Chondrocyte (in vitro differentiated cells): Measurements from ENCODE around the gene GALNT9. TPM values are rescaled to one million over a fixed set of nuclear protein-coding genes. Genes with fewer than 3 reads are reported as not detected.

Experiments used
- DNase-seq: peaks from one replicate; pipeline ENCODE4 v3.0.0; 2021; ENCODE audit warnings: mixed read lengths, low spot score
- H3K27ac Mint-ChIP-seq: one replicate; pipeline ENCODE4 v1.8.0; 2021; ENCODE audit warnings: mild to moderate bottlenecking, moderate library complexity, mixed read lengths; ENCODE audit not compliant: unreplicated experiment
- H3K27me3 Mint-ChIP-seq: 2 replicates; pipeline ENCODE4 v1.8.0; 2021; ENCODE audit warnings: low read depth, mixed read lengths
- H3K36me3 Mint-ChIP-seq: 2 replicates; pipeline ENCODE4 v1.8.0; 2021; ENCODE audit warnings: low read depth, mixed read lengths
- H3K4me1 Mint-ChIP-seq: 2 replicates; pipeline ENCODE4 v1.8.0; 2021; ENCODE audit warnings: low read depth, mild to moderate bottlenecking, mixed read lengths
- H3K4me3 Mint-ChIP-seq: one replicate; pipeline ENCODE4 v1.8.0; 2021; ENCODE audit warnings: mild to moderate bottlenecking, moderate library complexity, mixed read lengths; ENCODE audit not compliant: unreplicated experiment
- H3K9me3 Mint-ChIP-seq: 2 replicates; pipeline ENCODE4 v1.8.0; 2021; ENCODE audit warnings: low read depth, mixed read lengths
- CTCF ChIP-seq: fragments of 200-600 bp; sonication (generic); IDR thresholded peaks from 2 replicates; pipeline ENCODE4 v1.5.0; 2021; ENCODE audit warnings: antibody characterized with exemption, mild to moderate bottlenecking, moderate library complexity
- total RNA-seq: library from RNA; stranded (reverse); gene quantifications from 3 replicates; pipeline ENCODE4 v1.2.1, GENCODE V29; 2021

The GALNT9 gene
- total RNA-seq, 1 donor from 2014 or later: not detected

GRCh38 chr12:132330549-132330881 is 1.1 kb upstream of the GALNT9 start:
- Mint-ChIP-seq H3K27me3 (peaks cover 41% of the 10 kb centered on the region), H3K36me3 (no peaks in the 10 kb centered on the region), H3K4me1 (peaks cover 10% of the 10 kb centered on the region), H3K9me3 (no peaks in the 10 kb centered on the region), H3K27ac (no peak overlapping the region), H3K4me3 (peak overlapping the region; percentile 1)
- no peak for DNase-seq
- no peak for TF ChIP-seq CTCF

DNA sequence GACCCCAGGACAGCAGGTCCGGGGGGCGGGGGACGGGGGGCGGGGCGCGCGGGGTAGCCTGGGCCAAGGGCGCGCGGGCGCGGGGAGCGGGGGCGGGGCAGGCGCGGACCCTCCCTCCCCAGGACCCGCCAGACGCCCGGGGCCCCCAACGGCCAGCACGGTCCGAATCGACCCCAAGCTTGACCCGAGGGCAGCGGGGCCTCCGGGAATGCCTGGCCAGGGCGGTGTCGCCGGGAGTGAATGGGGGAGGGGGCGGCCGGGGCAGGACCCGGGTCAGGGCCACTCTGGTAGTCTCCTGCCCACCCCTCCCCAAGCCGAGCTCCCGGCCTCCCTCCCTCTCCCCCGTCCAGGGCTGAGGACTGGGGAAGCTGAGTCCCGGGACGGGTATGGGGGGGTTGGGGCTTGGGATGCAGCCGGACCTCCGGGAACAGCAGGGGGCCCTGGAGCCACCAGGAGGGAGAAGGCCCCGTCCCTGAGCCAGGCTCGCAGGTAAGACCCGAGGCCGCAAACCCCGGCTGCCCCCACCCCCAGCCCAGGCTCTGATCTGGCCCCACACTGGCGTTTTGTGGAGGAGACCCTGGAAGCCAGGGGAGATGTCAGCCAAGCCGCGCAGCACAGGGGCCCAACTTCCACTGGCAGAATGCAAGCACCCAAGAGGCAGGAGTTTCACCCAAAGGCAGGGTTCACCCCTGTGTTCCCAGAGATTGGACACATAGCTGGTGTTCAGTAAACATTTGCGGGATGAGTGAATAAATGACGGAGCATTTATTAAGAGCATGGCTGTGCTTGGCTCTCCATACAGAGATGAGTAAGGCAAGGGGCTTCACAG is 545 bp upstream of the GALNT9 start:
- Mint-ChIP-seq H3K36me3 (no peaks in the 10 kb centered on the region), H3K4me1 (peaks cover 10% of the 10 kb centered on the region), H3K27ac (no peak overlapping the region), H3K27me3 (peaks cover 40% of the 10 kb centered on the region), H3K9me3 (no peaks in the 10 kb centered on the region), H3K4me3 (no peak overlapping the region)
- DNase-seq: no peak
- no peak for TF ChIP-seq CTCF

DNA sequence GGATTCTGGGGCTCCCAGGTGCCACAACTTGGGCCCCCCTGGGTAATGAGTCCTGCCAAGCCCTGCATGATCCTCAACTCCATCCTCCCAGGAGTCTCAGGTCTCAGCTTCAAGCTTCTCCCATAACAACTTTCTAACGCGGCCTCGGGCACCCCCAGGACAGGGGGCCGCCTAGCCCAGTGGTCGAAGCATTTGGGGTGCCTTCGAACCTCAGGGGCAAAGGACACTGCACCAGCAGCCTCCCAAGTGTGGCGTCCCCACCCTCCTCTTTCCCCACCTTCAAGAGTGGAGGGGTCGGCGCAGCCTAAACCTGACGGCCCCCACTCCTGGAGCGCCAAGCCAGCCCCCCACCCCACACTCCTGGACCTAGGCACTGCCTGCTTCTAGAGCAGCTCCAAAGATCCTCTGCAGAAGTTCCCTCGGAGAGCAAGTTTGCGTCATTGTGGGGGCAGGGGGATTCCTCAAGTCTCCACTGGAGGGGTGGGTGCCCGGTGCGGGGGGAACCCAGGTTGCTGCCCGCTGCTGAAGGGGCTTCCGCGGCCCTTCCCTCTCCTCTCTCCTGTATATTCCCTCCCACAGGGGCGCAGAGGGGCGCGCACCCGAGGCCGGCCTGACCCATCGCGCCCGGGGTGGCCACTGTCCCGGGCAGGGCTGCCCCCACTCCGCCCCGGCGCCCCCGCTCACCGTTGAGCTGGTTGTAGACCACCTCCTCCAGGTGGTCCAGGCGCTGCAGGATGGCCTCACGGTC is 933 bp downstream of the GALNT9 start:
- no peaks in the 10 kb centered on the region for H3K36me3 Mint-ChIP-seq
- H3K27ac Mint-ChIP-seq: no peak overlapping the region
- H3K4me1 Mint-ChIP-seq: peaks cover 11% of the 10 kb centered on the region
- no peak overlapping the region for H3K4me3 Mint-ChIP-seq
- peaks cover 38% of the 10 kb centered on the region for H3K27me3 Mint-ChIP-seq
- peak; percentile 52 for DNase-seq
- TF ChIP-seq CTCF: no peak
- no peaks in the 10 kb centered on the region for H3K9me3 Mint-ChIP-seq

GRCh38 chr12:132327336-132328171 is 1.8 kb downstream of the GALNT9 start:
- Mint-ChIP-seq H3K36me3 (no peaks in the 10 kb centered on the region), H3K9me3 (no peaks in the 10 kb centered on the region), H3K27ac (peak overlapping the region; percentile 32), H3K4me1 (peaks cover 18% of the 10 kb centered on the region), H3K27me3 (peaks cover 43% of the 10 kb centered on the region), H3K4me3 (no peak overlapping the region)
- no peak for TF ChIP-seq CTCF
- peak; percentile 80 for DNase-seq

- H3K4me3 Mint-ChIP-seq: no peak overlapping the region
- H3K27me3 Mint-ChIP-seq: peaks cover 42% of the 10 kb centered on the region
- peak; percentile 44 for DNase-seq
- H3K27ac Mint-ChIP-seq: no peak overlapping the region
- no peaks in the 10 kb centered on the region for H3K36me3 Mint-ChIP-seq
- H3K9me3 Mint-ChIP-seq: no peaks in the 10 kb centered on the region
- TF ChIP-seq CTCF: no peak
- H3K4me1 Mint-ChIP-seq: peaks cover 18% of the 10 kb centered on the region
These were observed 2.7 kb downstream of the GALNT9 start for GRCh38 chr12:132326646-132327045.
